Neural cell (in vitro differentiated cells): ENCODE results near the gene GNAL. TPM values are rescaled to one million over a fixed set of nuclear protein-coding genes. Genes with fewer than 3 reads are reported as not detected.

ENCODE experiments used
- H2AFZ ChIP-seq: fragments of 200-600, 300-800 bp; sonication (generic), shearing (Covaris generic); 2 replicates; pipeline ENCODE4 v1.6.0; 2014; ENCODE audit warnings: low read depth, mild to moderate bottlenecking, antibody characterized with exemption, low read length, moderate library complexity
- H3F3A ChIP-seq: fragments of 200-600 bp; shearing (Covaris generic); 2 replicates; pipeline ENCODE4 v1.6.1; 2016; ENCODE audit warnings: mild to moderate bottlenecking, moderate library complexity, mixed read lengths, antibody characterized with exemption, low read length; ENCODE audit not compliant: insufficient read depth, poor library complexity, severe bottlenecking
- H3K27ac ChIP-seq: fragments of 200-600, 300-800 bp; sonication (generic), shearing (Covaris generic); 2 replicates; pipeline ENCODE4 v1.5.1; 2014; ENCODE audit warnings: mild to moderate bottlenecking, low read length, moderate library complexity
- H3K27me3 ChIP-seq: fragments of 300-800, 200-600 bp; sonication (generic), shearing (Covaris generic); 2 replicates; pipeline ENCODE4 v1.6.0; 2014; ENCODE audit warnings: mild to moderate bottlenecking, low read depth, low read length, moderate library complexity; ENCODE audit not compliant: insufficient read depth
- H3K36me3 ChIP-seq: fragments of 300-800, 200-600 bp; sonication (generic), shearing (Covaris generic); 2 replicates; pipeline ENCODE4 v1.5.1; 2014; ENCODE audit warnings: mild to moderate bottlenecking, antibody characterized with exemption, low read length, moderate library complexity; ENCODE audit not compliant: insufficient read depth
- H3K4me2 ChIP-seq: fragments of 300-800, 200-600 bp; sonication (generic), shearing (Covaris generic); 2 replicates; pipeline ENCODE4 v1.6.0; 2014; ENCODE audit warnings: mild to moderate bottlenecking, low read length
- H3K4me3 ChIP-seq: fragments of 300-800, 200-600 bp; sonication (generic), shearing (Covaris generic); 2 replicates; pipeline ENCODE4 v1.5.1; 2014; ENCODE audit warnings: mild to moderate bottlenecking, low read length, moderate library complexity
- H3K79me2 ChIP-seq: fragments of 200-600 bp; shearing (Covaris generic); replicated peaks from 2 replicates; pipeline ENCODE4 v1.6.0; 2014; ENCODE audit warnings: mild to moderate bottlenecking, low read length, moderate library complexity; ENCODE audit not compliant: insufficient read depth
- H3K9ac ChIP-seq: fragments of 300-800, 200-600 bp; sonication (generic), shearing (Covaris generic); 2 replicates; pipeline ENCODE4 v1.6.1; 2016; ENCODE audit warnings: mild to moderate bottlenecking, low read length, mixed read lengths
- H3K9me2 ChIP-seq: fragments of 200-600 bp; shearing (Covaris generic); 2 replicates; pipeline ENCODE4 v1.6.1; 2016; ENCODE audit warnings: mild to moderate bottlenecking, low read length, mixed read lengths; ENCODE audit not compliant: insufficient read depth
- H3K9me3 ChIP-seq: fragments of 200-600, 300-800 bp; sonication (generic), shearing (Covaris generic); 2 replicates; pipeline ENCODE4 v1.6.1; 2016; ENCODE audit warnings: mild to moderate bottlenecking, mixed run types, low read length, moderate library complexity, mixed read lengths
- H4K20me1 ChIP-seq: fragments of 200-600 bp; shearing (Covaris generic); 2 replicates; pipeline ENCODE4 v1.6.1; 2016; ENCODE audit warnings: mild to moderate bottlenecking, mixed run types; ENCODE audit not compliant: insufficient read depth
- CTCF ChIP-seq: fragments of 450-650 bp; IDR thresholded peaks from 2 replicates; pipeline ENCODE4 v1.5.1; 2014; ENCODE audit warnings: antibody characterized with exemption, mild to moderate bottlenecking, moderate library complexity; ENCODE audit not compliant: poor library complexity, severe bottlenecking
- EP300 ChIP-seq: fragments of 450-650 bp; conservative IDR thresholded peaks from 2 replicates; pipeline ENCODE4 v1.6.1; 2014; ENCODE audit warnings: antibody characterized with exemption, mild to moderate bottlenecking, moderate library complexity; ENCODE audit not compliant: poor library complexity, severe bottlenecking
- EZH2 ChIP-seq: fragments of 200-600, 300-800 bp; shearing (Covaris generic), sonication (generic); IDR thresholded peaks from 2 replicates; pipeline ENCODE4 v1.6.1; 2014; ENCODE audit warnings: antibody characterized with exemption, low read length, borderline replicate concordance, mild to moderate bottlenecking; ENCODE audit not compliant: insufficient read depth, poor library complexity, severe bottlenecking
- MXI1 ChIP-seq: fragments of 450-650 bp; conservative IDR thresholded peaks from 2 replicates; pipeline ENCODE4 v1.6.1; 2014; ENCODE audit warnings: antibody characterized with exemption, mild to moderate bottlenecking; ENCODE audit not compliant: poor library complexity, severe bottlenecking
- POLR2AphosphoS5 ChIP-seq: IDR thresholded peaks from 2 replicates; pipeline ENCODE4 v1.6.1; 2012
- RAD21 ChIP-seq: fragments of 450-650 bp; conservative IDR thresholded peaks from 2 replicates; pipeline ENCODE4 v1.6.1; 2014; ENCODE audit warnings: antibody characterized with exemption, mild to moderate bottlenecking, moderate library complexity
- REST ChIP-seq: IDR thresholded peaks from 2 replicates; pipeline ENCODE4 v1.6.1; 2012; ENCODE audit warnings: borderline replicate concordance
- SMC3 ChIP-seq: fragments of 450-650 bp; conservative IDR thresholded peaks from 2 replicates; pipeline ENCODE4 v1.6.1; 2014; ENCODE audit warnings: antibody characterized with exemption, mild to moderate bottlenecking, moderate library complexity; ENCODE audit not compliant: poor library complexity
- TAF1 ChIP-seq: IDR thresholded peaks from 2 replicates; pipeline ENCODE4 v1.6.1; 2012; ENCODE audit warnings: low read depth
- polyA plus RNA-seq: library from polyadenylated mRNA; depleted of rRNA; stranded (reverse); fragments of >200 nt; gene quantifications from 2 replicates; pipeline ENCODE4 v1.2.3, GENCODE V29; 2014

Gene GNAL
- polyA plus RNA-seq, 1 donor from 2014 or later, result 16.7 TPM

- Histone ChIP-seq H2AFZ (no peak overlapping the region), H3K4me2 (no peak overlapping the region), H3K36me3 (no peaks in the 10 kb centered on the region), H3K4me3 (no peak overlapping the region), H3K9ac (no peak overlapping the region), H3K9me2 (no peaks in the 10 kb centered on the region), H4K20me1 (no peaks in the 10 kb centered on the region), H3F3A (no peaks in the 10 kb centered on the region), H3K9me3 (no peaks in the 10 kb centered on the region), H3K27ac (no peak overlapping the region), H3K79me2 (no peaks in the 10 kb centered on the region), H3K27me3 (no peaks in the 10 kb centered on the region)
- TF ChIP-seq TAF1, result no peak
- TF ChIP-seq EZH2, result no peak
- no peak for TF ChIP-seq CTCF
- TF ChIP-seq POLR2AphosphoS5, result no peak
- no peak for TF ChIP-seq SMC3
- no peak for TF ChIP-seq EP300
- TF ChIP-seq REST, result no peak
- no peak for TF ChIP-seq MXI1
- TF ChIP-seq RAD21, result no peak
Measured at GRCh38 chr18:11844436-11844835, 155.4 kb downstream of the GNAL start.

GRCh38 chr18:11845654-11846053 is 156.6 kb downstream of the GNAL start:
- Histone ChIP-seq H4K20me1 (no peaks in the 10 kb centered on the region), H3K27me3 (no peaks in the 10 kb centered on the region), H3K36me3 (no peaks in the 10 kb centered on the region), H3K79me2 (no peaks in the 10 kb centered on the region), H2AFZ (no peak overlapping the region), H3F3A (no peaks in the 10 kb centered on the region), H3K9me2 (no peaks in the 10 kb centered on the region), H3K4me2 (no peak overlapping the region), H3K9me3 (no peaks in the 10 kb centered on the region), H3K27ac (no peak overlapping the region), H3K4me3 (no peak overlapping the region), H3K9ac (no peak overlapping the region)
- TF ChIP-seq SMC3, result no peak
- TF ChIP-seq EP300, result no peak
- no peak for TF ChIP-seq CTCF
- TF ChIP-seq POLR2AphosphoS5, result no peak
- TF ChIP-seq REST, result no peak
- no peak for TF ChIP-seq EZH2
- TF ChIP-seq MXI1, result no peak
- TF ChIP-seq TAF1, result no peak
- no peak for TF ChIP-seq RAD21
